Heart right ventricle (tissue), 16 donors: ENCODE measurements around the gene PTRH2. TPM values are rescaled to one million over a fixed set of nuclear protein-coding genes. Genes with fewer than 3 reads are reported as not detected.

Experiments
- ATAC-seq, 8 donors: fragments of 200-7000 bp; cut with Tn5 transposase; one replicate each; pipeline ENCODE4 v1.9.1; 2020; ENCODE audit warnings: mild to moderate bottlenecking in 8 of 8, moderate library complexity in 8 of 8, moderate number of reproducible peaks in 1 of 8
- DNase-seq, 2 donors: peaks; one replicate each; pipeline ENCODE4 v3.0.0-alpha.2; 2020
- H3K27ac ChIP-seq, 10 donors: fragments of 200-600 bp; sonication (generic) in 2 of 10; one replicate each; pipeline versions ENCODE4 v1.5.0 to v1.8.0; 2020 to 2022; ENCODE audit warnings: mild to moderate bottlenecking in 3 of 10
- H3K27me3 ChIP-seq, 7 donors: fragments of 200-600 bp; one replicate each; pipeline ENCODE4 v1.8.0; 2021 to 2022; ENCODE audit warnings: mild to moderate bottlenecking in 2 of 7
- H3K36me3 ChIP-seq, 9 donors: fragments of 200-600 bp; sonication (generic) in 1 of 9; one replicate each; pipeline versions ENCODE4 v1.5.0 to v1.8.0; 2020 to 2022; ENCODE audit warnings: mild to moderate bottlenecking in 2 of 9
- H3K4me1 ChIP-seq, 9 donors: fragments of 200-600 bp; sonication (generic) in 1 of 9; one replicate each; pipeline versions ENCODE4 v1.5.0 to v1.8.0; 2020 to 2022; ENCODE audit warnings: mild to moderate bottlenecking in 4 of 9
- H3K4me3 ChIP-seq, 10 donors: fragments of 200-600 bp; sonication (generic) in 2 of 10; one replicate each; pipeline versions ENCODE4 v1.5.0 to v1.8.0; 2020 to 2022; ENCODE audit warnings: mild to moderate bottlenecking in 7 of 10, moderate library complexity in 2 of 10
- H3K9me3 ChIP-seq, 11 donors: fragments of 200-600 bp in 10 of 11; sonication (generic) in 2 of 11; one replicate each; pipeline versions ENCODE4 v1.5.0 to v1.8.0; 2013 to 2022; ENCODE audit warnings: mild to moderate bottlenecking in 2 of 11, control low read depth in 1 of 11, moderate library complexity in 1 of 11
- CTCF ChIP-seq, 9 donors: fragments of 200-600 bp; sonication (generic) in 2 of 9; IDR thresholded peaks; one replicate each; pipeline versions ENCODE4 v1.5.0 to v1.8.0; 2021 to 2022; ENCODE audit warnings: antibody characterized with exemption in 9 of 9, mild to moderate bottlenecking in 5 of 9, moderate library complexity in 1 of 9
- WGBS, 2 donors: extraction: QIAGEN DNeasy Blood & Tissue Kit; methylation state at CpG; one replicate each; pipeline ENCODE4 v1.1.7; 2013; ENCODE audit warnings: inconsistent platforms in 1 of 2; 5-methylcytosine and 5-hydroxymethylcytosine counted together
- intact Hi-C, 10 donors: fragments of 100-400 bp; cut with DNase I; formaldehyde crosslinking; loops; one replicate each; pipeline versions ENCODE4 v1.11.1 to v1.14.2; 2022
- polyA plus RNA-seq, 2 donors: library from polyadenylated mRNA; stranded (reverse); fragments of 200-250 nt; gene quantifications; one replicate each; pipeline ENCODE4 v1.2.3, GENCODE V29; 2013
- total RNA-seq, 10 donors: library from RNA; stranded (reverse); fragmentation: NEBNext Ultra II Directional in 3 of 10; extraction: Animal tissue kit (Norgen Biotek cat#: 25700) in 3 of 10; gene quantifications; one replicate each; pipeline versions ENCODE4 v1.2.1 to v1.2.4, GENCODE V29; 2021 to 2023
- donor health status: Arrhythmogenic right ventricular cardiomyopathy.
- donor health status: ischemic (EF 13 %, LVEDD 7.1; RV severe dilation, severe dysfunction).
- donor health status: healthy with polysubstance abuse.
- donor health status: DM: no; HTN: yes; CAD: no.
- donor health status: DM: no; HTN: no; CAD: no.
- donor health status: ischemic (EF 25% LVEDD 6.9; RV normal size, moderate dysfunction).
- donor health status: ischemic (EF 25% LVEDD 5.7; RV mildly dilated, moderate dysfunction).
- donor health status: healthy.
- donor health status: DM: yes; HTN: yes; CAD: no.
- donor health status: Ischemic cardiomyopathy.
- donor health status: ischemic (EF 35%, LVEDD 5.7; RV mildly dilated, moderate dysfunction).
- donor health status: nonischemic (EF 11% LVEDD 7.7; RV severe dilation, severe dysfunction).
- donor health status: DM: yes; HTN: yes; CAD: no.
- donor health status: PGD.
- donor health status: ischemic (EF 29% LVEDD 5.4; RV normal size, mild dysfunction).
- donor health status: nonischemic (EF 23%, LVEDD 6.1; RV moderate dilation, normal function).

Gene PTRH2
- total and polyA plus RNA-seq, 12 donors, result 7.5 to 23.6 (median 9.4) TPM

GRCh38 chr17:59688008-59688407, 19.2 kb downstream of the PTRH2 start:
- Histone ChIP-seq H3K36me3 (peaks cover 0 to 100% (median 81%) of the 10 kb centered on the region in 9 donors), H3K4me3 (no peak overlapping the region), H3K9me3 (no peaks in the 10 kb centered on the region), H3K27ac (no peak overlapping the region), H3K27me3 (no peaks in the 10 kb centered on the region), H3K4me1 (peaks cover 0 to 18% (median 0%) of the 10 kb centered on the region in 9 donors)
- DNase-seq (no peak), ATAC-seq (no peak)
- 89 to 93% methylated on average over 1 of the region's 1 CpG for WGBS, 2 donors
- intact Hi-C loops, result loop anchor here in 2 of 10 donors (5.0 kb wide), 1 partner anchor 41 kb away; no protein-coding TSS in a partner anchor
- no peak for TF ChIP-seq CTCF (IDR thresholded peaks at IDR 0.05)

- Histone ChIP-seq H3K4me3 (no peak overlapping the region), H3K27me3 (no peaks in the 10 kb centered on the region), H3K36me3 (peaks cover 0 to 100% (median 81%) of the 10 kb centered on the region in 9 donors), H3K4me1 (peaks cover 0 to 18% (median 0%) of the 10 kb centered on the region in 9 donors), H3K9me3 (no peaks in the 10 kb centered on the region), H3K27ac (no peak overlapping the region)
- no peak for DNase-seq
- intact Hi-C loops, result loop anchor here in 3 of 10 donors (5.0 kb wide), 2 partner anchors 38 to 387 kb away; no protein-coding TSS in a partner anchor
- no peak for ATAC-seq
- 73 to 78% methylated on average over 6 of the region's 6 CpGs for WGBS, 2 donors
- TF ChIP-seq CTCF (IDR thresholded peaks at IDR 0.05), result no peak
Measured at GRCh38 chr17:59684967-59685366, 22.3 kb downstream of the PTRH2 start.

GRCh38 chr17:59683283-59683682, 23.9 kb downstream of the PTRH2 start:
- intact Hi-C loops, result loop anchor here in 1 of 10 donors (5.0 kb wide), 1 partner anchor 389 kb away; no protein-coding TSS in a partner anchor
- H3K4me3 ChIP-seq, result no peak overlapping the region
- TF ChIP-seq CTCF (IDR thresholded peaks at IDR 0.05), result no peak
- no peak overlapping the region for H3K27ac ChIP-seq
- H3K9me3 ChIP-seq, result no peaks in the 10 kb centered on the region
- DNase-seq (no peak), ATAC-seq (no peak)
- peaks cover 0 to 100% (median 88%) of the 10 kb centered on the region in 9 donors for H3K36me3 ChIP-seq
- peaks cover 0 to 9% (median 0%) of the 10 kb centered on the region in 9 donors for H3K4me1 ChIP-seq
- H3K27me3 ChIP-seq, result no peaks in the 10 kb centered on the region

GRCh38 chr17:59680314-59680713, 26.9 kb downstream of the PTRH2 start:
- whole genome bisulfite sequencing, 2 donors, result 74% methylated on average over 4 of the region's 4 CpGs
- DNase-seq (no peak), ATAC-seq (no peak)
- no peak overlapping the region for H3K27ac ChIP-seq
- intact Hi-C loops, result loop anchor here in 1 of 10 donors (5.0 kb wide), 1 partner anchor 392 kb away; no protein-coding TSS in a partner anchor
- peaks cover 0 to 100% (median 96%) of the 10 kb centered on the region in 9 donors for H3K36me3 ChIP-seq
- TF ChIP-seq CTCF (IDR thresholded peaks at IDR 0.05), result no peak
- H3K9me3 ChIP-seq, result no peaks in the 10 kb centered on the region
- no peaks in the 10 kb centered on the region for H3K27me3 ChIP-seq
- no peaks in the 10 kb centered on the region for H3K4me1 ChIP-seq
- H3K4me3 ChIP-seq, result no peak overlapping the region
